WTC11 (cell line): ENCODE results near the gene ZNF660. TPM values are rescaled to one million over a fixed set of nuclear protein-coding genes. Genes with fewer than 3 reads are reported as not detected.

Experiments used
- ATAC-seq: fragments of 200-7000 bp; cut with Tn5 transposase; 2 replicates; pipeline ENCODE4 v1.10.0; 2021; ENCODE audit warnings: mild to moderate bottlenecking, moderate library complexity
- CTCF ChIA-PET: fragments of 300-600 bp; sonication (Branson Sonifier 250); formaldehyde crosslinking; loops from one replicate; lab custom pipeline; 2021; ENCODE audit warnings: antibody characterized with exemption; lab: Charles Lee
- POLR2A ChIA-PET: fragments of 350-600 bp; sonication (Branson Sonifier 250); formaldehyde crosslinking; loops from one replicate; lab custom pipeline; 2021; ENCODE audit warnings: antibody characterized with exemption; lab: Charles Lee
- DNase-seq: peaks from one replicate; pipeline ENCODE4 v3.0.0; 2021; ENCODE audit warnings: low spot score
- H3K27ac Mint-ChIP-seq: 2 replicates; pipeline ENCODE4 v1.8.0; 2021; ENCODE audit warnings: mixed read lengths
- H3K27me3 Mint-ChIP-seq: 2 replicates; pipeline ENCODE4 v1.8.0; 2021; ENCODE audit warnings: low read depth, mild to moderate bottlenecking, moderate library complexity, mixed read lengths
- H3K36me3 Mint-ChIP-seq: 2 replicates; pipeline ENCODE4 v1.8.0; 2021; ENCODE audit warnings: mixed read lengths
- H3K4me1 Mint-ChIP-seq: 2 replicates; pipeline ENCODE4 v1.8.0; 2022; ENCODE audit warnings: mixed read lengths
- H3K4me3 Mint-ChIP-seq: 2 replicates; pipeline ENCODE4 v1.8.0; 2021; ENCODE audit warnings: mild to moderate bottlenecking, moderate library complexity, mixed read lengths
- H3K9me3 Mint-ChIP-seq: 2 replicates; pipeline ENCODE4 v1.8.0; 2021; ENCODE audit warnings: mixed read lengths
- CBFB ChIP-seq: sonication (generic); formaldehyde crosslinking; IDR thresholded peaks from 2 replicates; pipeline ENCODE4 v1.8.1; 2022; ENCODE audit warnings: mild to moderate bottlenecking, low read depth, missing genetic modification reagents
- EMX1 ChIP-seq: fragments of 250-450 bp; sonication (Bioruptor Pico); IDR thresholded peaks from 2 replicates; pipeline ENCODE4 v1.8.0; 2021; ENCODE audit warnings: mild to moderate bottlenecking
- ESRRA ChIP-seq: sonication (generic); formaldehyde crosslinking; IDR thresholded peaks from 2 replicates; pipeline ENCODE4 v1.8.1; 2022; ENCODE audit warnings: mild to moderate bottlenecking, missing genetic modification reagents, borderline replicate concordance
- GRHL2 ChIP-seq: fragments of 250-450 bp; sonication (Bioruptor Pico); IDR thresholded peaks from 2 replicates; pipeline ENCODE4 v1.8.0; 2022; ENCODE audit warnings: mild to moderate bottlenecking, moderate library complexity; ENCODE audit not compliant: insufficient replicate concordance, severe bottlenecking
- NR2C2 ChIP-seq: sonication (generic); formaldehyde crosslinking; IDR thresholded peaks from 2 replicates; pipeline ENCODE4 v1.8.0; 2022; ENCODE audit warnings: mild to moderate bottlenecking, missing genetic modification reagents
- TEAD1 ChIP-seq: sonication (generic); formaldehyde crosslinking; IDR thresholded peaks from 2 replicates; pipeline ENCODE4 v1.8.0; 2022; ENCODE audit warnings: mild to moderate bottlenecking, missing genetic modification reagents
- ZNF219 ChIP-seq: sonication (generic); formaldehyde crosslinking; IDR thresholded peaks from 2 replicates; pipeline ENCODE4 v1.8.0; 2023; ENCODE audit warnings: missing genetic modification reagents, mild to moderate bottlenecking, borderline replicate concordance
- ZNF263 ChIP-seq: sonication (generic); formaldehyde crosslinking; IDR thresholded peaks from 2 replicates; pipeline ENCODE4 v1.8.1; 2022; ENCODE audit warnings: low read depth, mild to moderate bottlenecking, moderate library complexity, missing genetic modification reagents
- ZNF423 ChIP-seq: fragments of 250-450 bp; sonication (Bioruptor Pico); IDR thresholded peaks from 2 replicates; pipeline ENCODE4 v2.1.2; 2022; ENCODE audit warnings: mild to moderate bottlenecking, moderate library complexity
- ZNF671 ChIP-seq: fragments of 250-450 bp; sonication (Bioruptor Pico); IDR thresholded peaks from 2 replicates; pipeline ENCODE4 v1.8.0; 2021; ENCODE audit warnings: mild to moderate bottlenecking
- total RNA-seq: library from RNA; stranded (reverse); gene quantifications from 3 replicates; pipeline ENCODE4 v1.2.3, GENCODE V29; 2021
- TF ChIP-seq, protein P1 (sequence below): fragments of 250-450 bp; sonication (Bioruptor Pico); IDR thresholded peaks from 2 replicates; pipeline ENCODE4 v1.9.0; 2021; ENCODE audit warnings: mild to moderate bottlenecking
- TF ChIP-seq, protein P2 (sequence below): sonication (generic); formaldehyde crosslinking; IDR thresholded peaks from 2 replicates; pipeline ENCODE4 v1.8.1; 2022; ENCODE audit warnings: low read depth, missing genetic modification reagents, borderline replicate concordance
- TF ChIP-seq, protein P3 (sequence below): sonication (generic); formaldehyde crosslinking; IDR thresholded peaks from 2 replicates; pipeline ENCODE4 v1.8.1; 2023; ENCODE audit warnings: mild to moderate bottlenecking, missing genetic modification reagents, moderate library complexity
- TF ChIP-seq, protein P4 (sequence below): sonication (generic); formaldehyde crosslinking; IDR thresholded peaks from 2 replicates; pipeline ENCODE4 v1.8.0; 2022; ENCODE audit warnings: mild to moderate bottlenecking, missing genetic modification reagents
- TF ChIP-seq, protein P5 (sequence below): sonication (generic); formaldehyde crosslinking; IDR thresholded peaks from 2 replicates; pipeline ENCODE4 v1.8.1; 2022; ENCODE audit warnings: mild to moderate bottlenecking, moderate library complexity, missing genetic modification reagents
- TF ChIP-seq, protein P6 (sequence below): fragments of 250-450 bp; sonication (Bioruptor Pico); IDR thresholded peaks from 2 replicates; pipeline ENCODE4 v1.9.0; 2021; ENCODE audit warnings: moderate library complexity, mild to moderate bottlenecking, inconsistent platforms, borderline replicate concordance
- TF ChIP-seq, protein P7 (sequence below): fragments of 250-450 bp; sonication (Bioruptor Pico); conservative IDR thresholded peaks from 2 replicates; pipeline ENCODE4 v1.9.0; 2021; ENCODE audit warnings: mild to moderate bottlenecking
- TF ChIP-seq, protein P8 (sequence below): sonication (generic); formaldehyde crosslinking; IDR thresholded peaks from 2 replicates; pipeline ENCODE4 v1.8.1; 2022; ENCODE audit warnings: low read depth, mild to moderate bottlenecking, moderate library complexity, missing genetic modification reagents, borderline replicate concordance
- TF ChIP-seq, protein P9 (sequence below): fragments of 250-450 bp; sonication (Bioruptor Pico); IDR thresholded peaks from 2 replicates; pipeline ENCODE4 v1.9.0; 2021; ENCODE audit warnings: mild to moderate bottlenecking, borderline replicate concordance

Gene ZNF660
- total RNA-seq, 1 experiment from 2014 or later, result 9.0 TPM

DNA sequence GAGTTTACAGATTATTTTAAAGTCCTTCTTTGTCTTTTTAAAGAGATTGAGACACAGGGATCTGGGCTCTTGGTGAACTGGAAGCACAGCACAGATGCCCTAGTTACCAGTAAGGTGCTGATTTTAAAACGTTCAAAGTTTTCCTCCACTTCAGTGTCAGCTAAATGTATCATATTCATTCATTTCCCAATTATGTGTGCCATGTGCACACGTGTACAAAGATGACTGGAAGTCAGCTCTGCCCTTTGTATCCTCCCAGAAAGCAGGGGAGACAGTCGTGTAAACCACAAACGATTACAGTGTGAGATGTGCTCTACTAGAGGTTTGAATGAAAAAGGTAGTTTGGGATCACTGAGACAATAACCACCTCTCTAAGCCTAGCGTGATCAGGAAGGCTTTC, 29.0 kb upstream of the ZNF660 start:
- ATAC-seq (no peak), DNase-seq (no peak)
- TF ChIP-seq, protein P1, sequence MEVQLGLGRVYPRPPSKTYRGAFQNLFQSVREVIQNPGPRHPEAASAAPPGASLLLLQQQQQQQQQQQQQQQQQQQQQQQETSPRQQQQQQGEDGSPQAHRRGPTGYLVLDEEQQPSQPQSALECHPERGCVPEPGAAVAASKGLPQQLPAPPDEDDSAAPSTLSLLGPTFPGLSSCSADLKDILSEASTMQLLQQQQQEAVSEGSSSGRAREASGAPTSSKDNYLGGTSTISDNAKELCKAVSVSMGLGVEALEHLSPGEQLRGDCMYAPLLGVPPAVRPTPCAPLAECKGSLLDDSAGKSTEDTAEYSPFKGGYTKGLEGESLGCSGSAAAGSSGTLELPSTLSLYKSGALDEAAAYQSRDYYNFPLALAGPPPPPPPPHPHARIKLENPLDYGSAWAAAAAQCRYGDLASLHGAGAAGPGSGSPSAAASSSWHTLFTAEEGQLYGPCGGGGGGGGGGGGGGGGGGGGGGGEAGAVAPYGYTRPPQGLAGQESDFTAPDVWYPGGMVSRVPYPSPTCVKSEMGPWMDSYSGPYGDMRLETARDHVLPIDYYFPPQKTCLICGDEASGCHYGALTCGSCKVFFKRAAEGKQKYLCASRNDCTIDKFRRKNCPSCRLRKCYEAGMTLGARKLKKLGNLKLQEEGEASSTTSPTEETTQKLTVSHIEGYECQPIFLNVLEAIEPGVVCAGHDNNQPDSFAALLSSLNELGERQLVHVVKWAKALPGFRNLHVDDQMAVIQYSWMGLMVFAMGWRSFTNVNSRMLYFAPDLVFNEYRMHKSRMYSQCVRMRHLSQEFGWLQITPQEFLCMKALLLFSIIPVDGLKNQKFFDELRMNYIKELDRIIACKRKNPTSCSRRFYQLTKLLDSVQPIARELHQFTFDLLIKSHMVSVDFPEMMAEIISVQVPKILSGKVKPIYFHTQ (CRISPR knock-in tag), result no peak
- no peak for TF ChIP-seq ZNF219
- TF ChIP-seq ZNF423 (CRISPR knock-in tag), result no peak
- no peak for TF ChIP-seq CBFB
- TF ChIP-seq ZNF671 (CRISPR knock-in tag), result no peak
- TF ChIP-seq, protein P2, sequence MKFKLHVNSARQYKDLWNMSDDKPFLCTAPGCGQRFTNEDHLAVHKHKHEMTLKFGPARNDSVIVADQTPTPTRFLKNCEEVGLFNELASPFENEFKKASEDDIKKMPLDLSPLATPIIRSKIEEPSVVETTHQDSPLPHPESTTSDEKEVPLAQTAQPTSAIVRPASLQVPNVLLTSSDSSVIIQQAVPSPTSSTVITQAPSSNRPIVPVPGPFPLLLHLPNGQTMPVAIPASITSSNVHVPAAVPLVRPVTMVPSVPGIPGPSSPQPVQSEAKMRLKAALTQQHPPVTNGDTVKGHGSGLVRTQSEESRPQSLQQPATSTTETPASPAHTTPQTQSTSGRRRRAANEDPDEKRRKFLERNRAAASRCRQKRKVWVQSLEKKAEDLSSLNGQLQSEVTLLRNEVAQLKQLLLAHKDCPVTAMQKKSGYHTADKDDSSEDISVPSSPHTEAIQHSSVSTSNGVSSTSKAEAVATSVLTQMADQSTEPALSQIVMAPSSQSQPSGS (CRISPR knock-in tag), result no peak
- TF ChIP-seq, protein P3, sequence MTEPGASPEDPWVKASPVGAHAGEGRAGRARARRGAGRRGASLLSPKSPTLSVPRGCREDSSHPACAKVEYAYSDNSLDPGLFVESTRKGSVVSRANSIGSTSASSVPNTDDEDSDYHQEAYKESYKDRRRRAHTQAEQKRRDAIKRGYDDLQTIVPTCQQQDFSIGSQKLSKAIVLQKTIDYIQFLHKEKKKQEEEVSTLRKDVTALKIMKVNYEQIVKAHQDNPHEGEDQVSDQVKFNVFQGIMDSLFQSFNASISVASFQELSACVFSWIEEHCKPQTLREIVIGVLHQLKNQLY (CRISPR knock-in tag), result no peak
- TF ChIP-seq, protein P4, sequence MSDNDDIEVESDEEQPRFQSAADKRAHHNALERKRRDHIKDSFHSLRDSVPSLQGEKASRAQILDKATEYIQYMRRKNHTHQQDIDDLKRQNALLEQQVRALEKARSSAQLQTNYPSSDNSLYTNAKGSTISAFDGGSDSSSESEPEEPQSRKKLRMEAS (CRISPR knock-in tag), result no peak
- TF ChIP-seq NR2C2 (CRISPR knock-in tag), result no peak
- TF ChIP-seq ESRRA (CRISPR knock-in tag), result no peak
- TF ChIP-seq, protein P5, sequence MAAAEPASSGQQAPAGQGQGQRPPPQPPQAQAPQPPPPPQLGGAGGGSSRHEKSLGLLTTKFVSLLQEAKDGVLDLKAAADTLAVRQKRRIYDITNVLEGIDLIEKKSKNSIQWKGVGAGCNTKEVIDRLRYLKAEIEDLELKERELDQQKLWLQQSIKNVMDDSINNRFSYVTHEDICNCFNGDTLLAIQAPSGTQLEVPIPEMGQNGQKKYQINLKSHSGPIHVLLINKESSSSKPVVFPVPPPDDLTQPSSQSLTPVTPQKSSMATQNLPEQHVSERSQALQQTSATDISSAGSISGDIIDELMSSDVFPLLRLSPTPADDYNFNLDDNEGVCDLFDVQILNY (CRISPR knock-in tag), result no peak
- TF ChIP-seq, protein P6, sequence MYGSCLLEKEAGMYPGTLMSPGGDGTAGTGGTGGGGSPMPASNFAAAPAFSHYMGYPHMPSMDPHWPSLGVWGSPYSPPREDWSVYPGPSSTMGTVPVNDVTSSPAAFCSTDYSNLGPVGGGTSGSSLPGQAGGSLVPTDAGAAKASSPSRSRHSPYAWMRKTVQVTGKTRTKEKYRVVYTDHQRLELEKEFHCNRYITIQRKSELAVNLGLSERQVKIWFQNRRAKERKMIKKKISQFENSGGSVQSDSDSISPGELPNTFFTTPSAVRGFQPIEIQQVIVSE (CRISPR knock-in tag), result no peak
- no peak for TF ChIP-seq ZNF263 (CRISPR knock-in tag)
- no peak for TF ChIP-seq EMX1 (CRISPR knock-in tag)
- TF ChIP-seq, protein P7, sequence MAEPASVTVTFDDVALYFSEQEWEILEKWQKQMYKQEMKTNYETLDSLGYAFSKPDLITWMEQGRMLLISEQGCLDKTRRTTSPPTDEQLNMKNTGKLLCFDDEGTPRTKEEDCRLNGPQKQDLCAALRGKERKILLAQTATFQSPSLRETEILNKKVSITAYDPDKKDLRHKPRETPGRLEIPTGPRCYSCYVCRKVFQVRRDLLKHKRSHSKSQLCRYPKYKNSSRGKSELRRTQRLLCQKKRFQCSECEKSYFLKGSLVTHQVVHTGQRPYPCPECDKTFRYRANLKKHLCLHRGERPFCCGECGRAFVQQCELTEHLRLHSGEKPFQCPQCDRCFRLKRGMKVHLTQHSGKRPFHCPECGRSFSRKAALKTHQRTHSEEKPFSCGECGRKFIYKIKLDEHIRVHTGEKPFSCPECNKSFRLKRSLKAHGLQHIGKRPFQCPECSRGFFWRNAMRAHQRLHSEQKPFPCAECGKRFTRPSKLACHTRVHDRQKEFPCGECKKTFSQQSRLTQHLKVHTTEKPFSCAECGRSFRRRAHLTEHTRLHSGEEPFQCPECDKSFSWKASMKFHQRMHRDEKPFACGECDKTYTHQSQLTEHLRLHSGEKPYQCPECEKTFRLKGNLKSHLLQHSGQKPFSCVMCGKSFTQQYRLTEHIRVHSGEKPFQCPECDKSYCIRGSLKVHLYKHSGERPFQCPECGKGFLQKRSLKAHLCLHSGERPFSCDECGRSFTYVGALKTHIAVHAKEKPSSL (CRISPR knock-in tag), result no peak
- TF ChIP-seq, protein P8, sequence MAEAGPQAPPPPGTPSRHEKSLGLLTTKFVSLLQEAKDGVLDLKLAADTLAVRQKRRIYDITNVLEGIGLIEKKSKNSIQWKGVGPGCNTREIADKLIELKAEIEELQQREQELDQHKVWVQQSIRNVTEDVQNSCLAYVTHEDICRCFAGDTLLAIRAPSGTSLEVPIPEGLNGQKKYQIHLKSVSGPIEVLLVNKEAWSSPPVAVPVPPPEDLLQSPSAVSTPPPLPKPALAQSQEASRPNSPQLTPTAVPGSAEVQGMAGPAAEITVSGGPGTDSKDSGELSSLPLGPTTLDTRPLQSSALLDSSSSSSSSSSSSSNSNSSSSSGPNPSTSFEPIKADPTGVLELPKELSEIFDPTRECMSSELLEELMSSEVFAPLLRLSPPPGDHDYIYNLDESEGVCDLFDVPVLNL (CRISPR knock-in tag), result no peak
- TF ChIP-seq, protein P9, sequence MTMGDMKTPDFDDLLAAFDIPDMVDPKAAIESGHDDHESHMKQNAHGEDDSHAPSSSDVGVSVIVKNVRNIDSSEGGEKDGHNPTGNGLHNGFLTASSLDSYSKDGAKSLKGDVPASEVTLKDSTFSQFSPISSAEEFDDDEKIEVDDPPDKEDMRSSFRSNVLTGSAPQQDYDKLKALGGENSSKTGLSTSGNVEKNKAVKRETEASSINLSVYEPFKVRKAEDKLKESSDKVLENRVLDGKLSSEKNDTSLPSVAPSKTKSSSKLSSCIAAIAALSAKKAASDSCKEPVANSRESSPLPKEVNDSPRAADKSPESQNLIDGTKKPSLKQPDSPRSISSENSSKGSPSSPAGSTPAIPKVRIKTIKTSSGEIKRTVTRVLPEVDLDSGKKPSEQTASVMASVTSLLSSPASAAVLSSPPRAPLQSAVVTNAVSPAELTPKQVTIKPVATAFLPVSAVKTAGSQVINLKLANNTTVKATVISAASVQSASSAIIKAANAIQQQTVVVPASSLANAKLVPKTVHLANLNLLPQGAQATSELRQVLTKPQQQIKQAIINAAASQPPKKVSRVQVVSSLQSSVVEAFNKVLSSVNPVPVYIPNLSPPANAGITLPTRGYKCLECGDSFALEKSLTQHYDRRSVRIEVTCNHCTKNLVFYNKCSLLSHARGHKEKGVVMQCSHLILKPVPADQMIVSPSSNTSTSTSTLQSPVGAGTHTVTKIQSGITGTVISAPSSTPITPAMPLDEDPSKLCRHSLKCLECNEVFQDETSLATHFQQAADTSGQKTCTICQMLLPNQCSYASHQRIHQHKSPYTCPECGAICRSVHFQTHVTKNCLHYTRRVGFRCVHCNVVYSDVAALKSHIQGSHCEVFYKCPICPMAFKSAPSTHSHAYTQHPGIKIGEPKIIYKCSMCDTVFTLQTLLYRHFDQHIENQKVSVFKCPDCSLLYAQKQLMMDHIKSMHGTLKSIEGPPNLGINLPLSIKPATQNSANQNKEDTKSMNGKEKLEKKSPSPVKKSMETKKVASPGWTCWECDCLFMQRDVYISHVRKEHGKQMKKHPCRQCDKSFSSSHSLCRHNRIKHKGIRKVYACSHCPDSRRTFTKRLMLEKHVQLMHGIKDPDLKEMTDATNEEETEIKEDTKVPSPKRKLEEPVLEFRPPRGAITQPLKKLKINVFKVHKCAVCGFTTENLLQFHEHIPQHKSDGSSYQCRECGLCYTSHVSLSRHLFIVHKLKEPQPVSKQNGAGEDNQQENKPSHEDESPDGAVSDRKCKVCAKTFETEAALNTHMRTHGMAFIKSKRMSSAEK (CRISPR knock-in tag), result no peak
- no peak for TF ChIP-seq TEAD1 (CRISPR knock-in tag)
- no peak for TF ChIP-seq GRHL2
- Mint-ChIP-seq H3K36me3 (peaks cover 35% of the 10 kb centered on the region), H3K27ac (no peak overlapping the region; the same call in none of the 2 replicates), H3K4me3 (peak overlapping the region; percentile 96), H3K9me3 (peaks cover 20% of the 10 kb centered on the region), H3K27me3 (peaks cover 46% of the 10 kb centered on the region), H3K4me1 (peaks cover 17% of the 10 kb centered on the region)
- POLR2A ChIA-PET, result no interaction called here
- CTCF ChIA-PET, result interaction anchor here (1.8 kb wide), 1 partner anchor 23 kb away, joined by 4 read pairs; no protein-coding TSS in a partner anchor
